Duodenal mucosa (tissue), 2 donors: ENCODE data around the gene BLOC1S1.
A peak's percentile ranks its signal among the peaks of the same experiment; 100 is the strongest.

Source experiments
- H3K27ac ChIP-seq: one replicate; pipeline ENCODE4 v1.7.0; 2013; ENCODE audit warnings: low read depth, low read length
- H3K27me3 ChIP-seq, 2 donors: one replicate each; pipeline ENCODE4 v1.7.0; 2013; ENCODE audit warnings: low read length in 2 of 2, control low read depth in 1 of 2; ENCODE audit not compliant: insufficient read depth in 2 of 2, control insufficient read depth in 1 of 2
- H3K36me3 ChIP-seq, 2 donors: one replicate each; pipeline ENCODE4 v1.7.0; 2013; ENCODE audit warnings: low read length in 2 of 2, control low read depth in 1 of 2; ENCODE audit not compliant: insufficient read depth in 2 of 2, control insufficient read depth in 1 of 2
- H3K4me1 ChIP-seq, 2 donors: one replicate each; pipeline ENCODE4 v1.7.0; 2013; ENCODE audit warnings: low read length in 2 of 2, control low read depth in 1 of 2; ENCODE audit not compliant: insufficient read depth in 2 of 2, control insufficient read depth in 1 of 2
- H3K4me3 ChIP-seq, 2 donors: one replicate each; pipeline ENCODE4 v1.7.0; 2013; ENCODE audit warnings: low read length in 2 of 2, low read depth in 1 of 2
- H3K9ac ChIP-seq, 2 donors: one replicate each; pipeline ENCODE4 v1.7.0; 2013; ENCODE audit warnings: low read length in 2 of 2, low read depth in 1 of 2
- H3K9me3 ChIP-seq, 2 donors: one replicate each; pipeline ENCODE4 v1.7.0; 2013; ENCODE audit warnings: low read length in 2 of 2, control low read depth in 1 of 2; ENCODE audit not compliant: control insufficient read depth in 1 of 2

The BLOC1S1 gene

DNA sequence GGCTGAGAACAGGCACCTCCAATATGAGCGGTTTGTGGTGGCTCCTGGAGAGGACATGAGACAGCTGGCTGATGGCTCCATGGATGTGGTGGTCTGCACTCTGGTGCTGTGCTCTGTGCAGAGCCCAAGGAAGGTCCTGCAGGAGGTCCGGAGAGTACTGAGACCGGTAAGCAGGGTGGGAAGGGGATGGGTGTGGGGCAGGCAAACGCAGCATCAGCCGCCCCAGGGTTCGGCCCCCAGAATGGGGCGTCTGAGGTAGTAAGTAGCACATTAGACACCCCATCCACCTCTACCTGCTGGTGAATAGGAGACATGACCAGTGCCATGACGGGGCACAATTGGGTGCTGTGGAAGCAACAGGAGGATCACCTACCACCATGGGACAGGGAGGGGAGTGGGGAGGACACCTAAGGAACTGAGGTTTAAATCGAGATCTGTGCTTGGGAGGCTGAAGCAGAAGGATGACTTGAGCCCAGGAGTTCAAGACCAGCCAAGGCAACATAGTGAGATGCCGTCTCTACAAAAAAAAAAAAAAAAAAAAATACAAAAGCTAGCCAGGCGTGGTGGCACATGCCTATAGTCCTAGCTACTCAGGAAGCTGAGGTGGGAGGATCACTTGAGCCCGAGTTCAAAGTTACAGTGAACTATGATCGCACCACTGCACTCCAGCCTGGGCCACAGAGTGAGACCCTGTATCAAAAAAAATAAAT lies 33.6 kb upstream of the BLOC1S1 start:
- Histone ChIP-seq H3K4me1 (peaks cover 9 to 13% of the 10 kb centered on the region in 2 donors), H3K4me3 (peak overlapping the region; percentile 83 to 86), H3K9me3 (no peaks in the 10 kb centered on the region), H3K27ac (no peak overlapping the region), H3K9ac (peak overlapping the region; percentile 1 to 63), H3K36me3 (peaks cover 0 to 18% of the 10 kb centered on the region in 2 donors), H3K27me3 (no peaks in the 10 kb centered on the region)

DNA sequence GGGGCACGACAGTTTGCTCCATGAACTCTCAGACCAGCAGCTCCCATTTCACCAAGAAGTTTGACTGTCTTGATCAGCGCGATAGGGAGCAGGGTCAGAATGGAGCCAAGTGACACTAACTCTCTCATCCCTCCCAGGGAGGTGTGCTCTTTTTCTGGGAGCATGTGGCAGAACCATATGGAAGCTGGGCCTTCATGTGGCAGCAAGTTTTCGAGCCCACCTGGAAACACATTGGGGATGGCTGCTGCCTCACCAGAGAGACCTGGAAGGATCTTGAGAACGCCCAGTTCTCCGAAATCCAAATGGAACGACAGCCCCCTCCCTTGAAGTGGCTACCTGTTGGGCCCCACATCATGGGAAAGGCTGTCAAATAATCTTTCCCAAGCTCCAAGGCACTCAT lies 32.2 kb upstream of the BLOC1S1 start:
- Histone ChIP-seq H3K4me1 (peaks cover 9 to 13% of the 10 kb centered on the region in 2 donors), H3K27ac (no peak overlapping the region), H3K4me3 (no peak overlapping the region), H3K9ac (no peak overlapping the region), H3K36me3 (peaks cover 0 to 23% of the 10 kb centered on the region in 2 donors), H3K9me3 (no peaks in the 10 kb centered on the region), H3K27me3 (no peaks in the 10 kb centered on the region)

DNA sequence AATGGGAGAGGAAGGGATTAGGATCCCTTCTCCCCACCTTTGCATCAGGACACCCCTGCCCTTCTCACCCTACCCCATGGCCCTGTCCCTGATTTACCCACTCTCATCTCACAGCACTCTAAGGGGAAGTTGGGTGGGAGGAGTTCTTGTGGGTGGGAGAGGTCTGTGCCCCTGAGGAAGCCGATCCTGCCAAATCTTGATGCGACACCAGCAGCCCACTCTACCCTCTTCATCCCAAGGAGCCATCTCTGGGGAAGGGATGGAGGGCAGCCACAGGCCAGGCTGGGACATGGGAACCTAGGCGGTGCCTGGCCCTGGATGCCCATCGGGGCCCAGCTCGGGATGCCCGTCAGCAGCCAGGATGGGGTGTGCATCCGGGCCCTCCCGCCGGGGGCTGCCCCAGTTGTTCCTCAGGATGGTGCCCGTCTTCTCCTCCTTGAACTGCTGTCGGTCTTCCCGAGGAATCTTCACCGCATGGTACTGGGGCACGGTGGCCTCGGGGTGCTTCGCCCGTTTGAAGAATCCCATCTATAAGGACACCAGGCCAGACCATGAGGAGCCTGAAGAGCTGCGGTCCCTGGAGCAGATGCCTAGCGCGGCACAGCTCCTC lies 31.0 kb upstream of the BLOC1S1 start:
- Histone ChIP-seq H3K9me3 (no peaks in the 10 kb centered on the region), H3K36me3 (peaks cover 0 to 23% of the 10 kb centered on the region in 2 donors), H3K4me3 (no peak overlapping the region), H3K27me3 (no peaks in the 10 kb centered on the region), H3K27ac (no peak overlapping the region), H3K9ac (no peak overlapping the region), H3K4me1 (peaks cover 9 to 13% of the 10 kb centered on the region in 2 donors)

DNA sequence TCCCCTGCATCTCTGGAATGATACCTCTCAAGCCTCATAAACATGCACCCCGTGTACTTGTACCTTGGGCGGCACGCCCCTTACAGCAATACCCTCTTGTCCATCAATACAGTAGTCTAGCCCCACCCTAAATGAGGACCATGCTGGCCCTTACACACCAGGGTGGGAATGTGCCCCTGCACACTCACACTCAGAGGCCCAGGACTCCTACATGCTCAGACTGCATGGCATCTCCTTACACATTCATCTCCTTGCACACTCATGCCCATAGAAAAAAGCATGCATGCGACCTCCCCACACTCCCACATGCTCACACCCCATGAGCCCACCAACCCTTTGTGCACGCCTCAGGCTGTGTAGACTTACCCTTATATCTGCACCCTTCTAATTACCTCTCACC lies 30.2 kb upstream of the BLOC1S1 start:
- Histone ChIP-seq H3K4me3 (no peak overlapping the region), H3K36me3 (peaks cover 0 to 23% of the 10 kb centered on the region in 2 donors), H3K27me3 (no peaks in the 10 kb centered on the region), H3K27ac (no peak overlapping the region), H3K9me3 (no peaks in the 10 kb centered on the region), H3K9ac (no peak overlapping the region), H3K4me1 (peaks cover 9 to 13% of the 10 kb centered on the region in 2 donors)

DNA sequence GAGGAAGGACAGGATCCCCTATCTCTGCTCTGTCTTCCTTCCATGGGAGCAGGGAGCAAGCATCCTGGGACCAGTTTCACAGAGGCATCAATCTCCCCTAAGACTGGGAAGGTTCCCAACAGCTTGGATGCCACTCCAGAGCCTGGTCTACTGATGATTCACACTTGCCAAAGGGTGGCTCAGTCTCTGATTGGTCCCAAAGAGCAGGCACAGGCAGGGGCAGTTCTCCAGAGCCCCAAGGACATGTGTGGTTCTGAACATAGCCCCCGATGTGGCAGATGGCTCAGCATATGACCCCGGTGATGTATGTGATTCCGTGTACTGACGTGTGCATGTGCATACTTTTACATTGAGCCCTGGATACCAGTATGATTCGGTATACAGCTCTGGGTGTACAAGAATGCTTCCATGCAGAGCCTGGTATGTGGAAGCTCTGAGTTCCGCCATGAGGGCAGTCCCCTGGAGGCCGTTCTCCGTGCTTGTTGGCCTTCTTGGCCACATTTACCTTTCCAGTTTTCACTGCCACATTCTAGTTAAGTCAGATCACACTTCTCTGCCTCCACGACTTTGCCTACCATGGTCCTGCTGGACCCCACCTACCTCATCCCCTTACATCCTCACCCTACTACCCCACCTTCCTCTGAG lies 29.4 kb upstream of the BLOC1S1 start:
- no peaks in the 10 kb centered on the region for H3K27me3 ChIP-seq
- peaks cover 3 to 7% of the 10 kb centered on the region in 2 donors for H3K4me1 ChIP-seq
- no peak overlapping the region for H3K9ac ChIP-seq
- H3K9me3 ChIP-seq, result no peaks in the 10 kb centered on the region
- H3K27ac ChIP-seq, result no peak overlapping the region
- peaks cover 0 to 23% of the 10 kb centered on the region in 2 donors for H3K36me3 ChIP-seq
- H3K4me3 ChIP-seq, result no peak overlapping the region

DNA sequence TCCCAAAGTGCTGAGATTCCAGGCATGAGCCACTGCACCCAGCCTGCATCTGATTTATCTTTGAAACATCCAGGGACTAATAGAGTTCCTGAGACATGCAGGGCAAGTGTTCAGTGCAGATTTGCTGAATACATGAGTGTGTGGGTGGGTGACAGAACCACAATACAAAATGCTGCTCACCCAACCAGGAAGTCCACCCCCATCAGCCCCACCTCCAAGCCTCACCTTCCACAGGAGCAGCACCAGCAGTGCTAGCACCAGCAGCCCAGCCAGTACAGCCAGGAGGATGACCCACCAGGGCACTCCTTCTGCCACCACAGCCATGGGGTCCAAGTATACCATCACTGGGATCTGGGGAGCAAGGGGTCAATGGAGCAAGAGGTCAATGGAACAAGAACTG lies 28.1 kb upstream of the BLOC1S1 start:
- H3K36me3 ChIP-seq, result peaks cover 0 to 26% of the 10 kb centered on the region in 2 donors
- H3K9ac ChIP-seq, result no peak overlapping the region

DNA sequence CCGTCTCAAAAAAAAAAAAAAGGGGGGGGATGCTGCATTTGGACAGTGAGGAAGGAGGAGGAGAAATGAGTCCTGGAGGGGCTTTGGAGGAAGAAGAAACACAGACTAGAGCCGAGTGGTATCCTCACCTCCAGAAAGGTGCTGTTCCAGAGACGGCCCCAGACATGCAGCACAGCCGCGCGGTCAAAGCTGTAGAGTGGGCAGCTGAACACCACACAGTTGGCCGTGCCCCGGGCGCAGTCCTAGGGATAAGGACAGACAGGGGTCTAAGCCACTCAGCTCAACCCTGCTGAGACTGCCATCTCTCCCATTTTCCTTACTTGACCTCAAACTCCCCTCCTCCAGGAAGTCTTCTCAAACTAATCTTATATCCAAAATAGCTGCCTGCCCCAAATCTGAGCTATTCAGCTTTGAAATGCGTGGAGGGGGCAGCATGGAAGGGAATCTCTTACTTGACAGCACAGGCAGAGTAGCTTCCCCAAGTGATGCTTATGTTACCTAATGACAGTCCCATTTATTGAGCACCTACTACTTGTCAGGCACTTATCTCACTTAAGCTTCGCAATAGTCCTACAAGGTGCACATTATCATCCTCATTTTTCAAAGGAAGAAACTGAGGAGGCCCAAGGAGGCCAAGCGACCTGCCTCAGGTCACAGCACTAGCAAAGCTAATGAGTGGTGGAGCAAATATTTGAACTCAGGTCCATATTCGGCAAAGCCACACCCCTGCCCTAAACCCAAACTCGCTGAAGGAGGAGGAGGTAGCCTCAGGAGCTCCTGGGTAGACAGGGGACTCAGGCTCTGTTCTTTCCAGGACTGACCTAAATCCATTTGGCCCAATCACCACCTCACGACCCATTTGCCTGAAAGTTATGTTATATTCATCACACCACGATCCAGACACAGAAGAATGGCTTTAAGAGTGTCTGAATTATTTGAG lies 26.9 kb upstream of the BLOC1S1 start:
- Histone ChIP-seq H3K9ac (no peak overlapping the region), H3K36me3 (peaks cover 0 to 28% of the 10 kb centered on the region in 2 donors), H3K4me3 (no peak overlapping the region), H3K27me3 (no peaks in the 10 kb centered on the region), H3K9me3 (no peaks in the 10 kb centered on the region), H3K27ac (no peak overlapping the region), H3K4me1 (no peaks in the 10 kb centered on the region)

More for the DNA sequence above, 28.1 kb upstream of the BLOC1S1 start:
- no peaks in the 10 kb centered on the region for H3K9me3 ChIP-seq
- peaks cover 3% of the 10 kb centered on the region in 2 donors for H3K4me1 ChIP-seq
- H3K4me3 ChIP-seq, result no peak overlapping the region
- no peaks in the 10 kb centered on the region for H3K27me3 ChIP-seq
- no peak overlapping the region for H3K27ac ChIP-seq

DNA sequence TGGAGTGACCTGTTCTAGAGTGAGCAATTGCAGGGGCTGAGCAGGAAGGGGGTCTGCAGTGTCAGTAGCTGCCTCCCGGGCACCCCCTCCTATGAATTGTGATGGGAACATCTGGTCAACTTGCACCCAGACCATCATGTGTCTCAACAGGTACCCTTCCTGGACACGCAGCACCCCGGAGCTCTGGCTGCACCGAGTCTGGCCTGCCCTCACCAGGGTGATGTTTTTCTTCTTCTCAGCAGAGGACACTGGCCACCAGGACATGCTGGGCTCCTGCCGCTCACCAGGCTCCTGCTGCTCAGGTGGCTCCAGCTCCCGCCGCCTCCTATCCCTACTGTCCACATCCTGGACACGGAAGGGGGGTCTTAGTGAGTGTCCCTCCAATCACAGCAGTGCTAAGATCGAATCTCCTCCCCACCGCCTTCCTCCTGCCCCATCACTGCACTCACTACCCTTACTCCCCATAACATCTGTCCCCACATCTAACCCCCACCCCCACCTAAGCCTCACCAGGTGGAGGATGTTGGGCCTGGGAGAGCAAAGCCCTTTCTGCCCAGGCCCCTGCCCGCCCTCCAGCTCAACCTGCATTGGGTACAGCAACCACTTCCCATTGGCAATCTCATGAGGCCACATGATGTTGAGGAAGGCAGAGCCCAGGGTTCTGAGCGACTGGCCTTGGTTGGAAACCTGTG lies 23.1 kb upstream of the BLOC1S1 start:
- Histone ChIP-seq H3K4me1 (no peaks in the 10 kb centered on the region), H3K9me3 (no peaks in the 10 kb centered on the region), H3K36me3 (peaks cover 0 to 9% of the 10 kb centered on the region in 2 donors), H3K27ac (no peak overlapping the region), H3K9ac (no peak overlapping the region), H3K27me3 (no peaks in the 10 kb centered on the region), H3K4me3 (no peak overlapping the region)

DNA sequence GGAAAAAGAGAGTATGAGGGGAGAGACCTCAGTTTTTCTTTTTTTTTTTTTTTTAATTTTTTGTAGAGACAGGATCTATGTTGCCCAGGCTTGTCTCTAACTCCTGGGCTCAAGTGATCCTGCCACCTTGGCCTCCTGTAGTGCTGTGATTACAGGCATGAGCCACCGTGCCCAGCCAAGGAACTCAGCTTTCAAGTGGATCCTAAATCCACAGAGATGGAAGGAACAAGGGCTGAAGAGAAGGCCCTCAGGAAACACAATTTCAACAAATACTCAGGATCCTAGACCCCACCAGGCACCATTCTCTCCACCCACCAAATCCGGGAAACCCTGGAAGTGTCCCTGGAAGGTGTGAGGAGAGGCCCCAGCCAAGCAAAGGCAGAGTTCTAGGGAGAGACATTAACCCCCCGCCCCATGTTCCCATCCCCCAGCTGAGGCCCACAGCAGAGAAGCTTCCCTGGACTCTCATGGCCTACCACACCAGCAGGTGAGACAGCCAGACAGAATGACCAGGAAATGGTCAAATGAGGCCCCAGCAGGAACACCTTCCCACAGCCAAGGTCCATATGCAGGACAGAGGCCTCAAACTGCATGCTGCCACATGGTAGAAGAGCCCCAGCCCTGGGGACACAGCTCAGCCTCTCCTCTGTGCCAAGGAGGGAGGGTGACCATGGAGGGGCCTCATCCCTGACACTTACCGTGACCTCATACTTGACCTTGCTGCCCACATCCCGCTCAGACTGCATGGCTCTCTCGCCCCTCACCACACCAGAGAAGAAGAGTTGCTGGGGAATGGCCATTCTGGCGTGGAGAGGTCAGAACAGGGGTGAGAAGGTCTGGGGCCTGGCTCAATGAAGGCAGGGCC lies 22.3 kb upstream of the BLOC1S1 start:
- Histone ChIP-seq H3K27me3 (no peaks in the 10 kb centered on the region), H3K9me3 (no peaks in the 10 kb centered on the region), H3K27ac (no peak overlapping the region), H3K4me3 (no peak overlapping the region), H3K36me3 (peaks cover 0 to 6% of the 10 kb centered on the region in 2 donors), H3K9ac (no peak overlapping the region), H3K4me1 (no peaks in the 10 kb centered on the region)
